Fibroblast of skin of abdomen (primary cell): ENCODE measurements around the gene KLF9.
A peak's percentile ranks its signal among the peaks of the same experiment; 100 is the strongest.
"Not testable (repeated sequence)": the region's sequence is repeated elsewhere in the genome, so short reads cannot be mapped to it uniquely, and the experiment has no call there.

Experiments used
- DNase-seq: peaks from one replicate; pipeline ENCODE4 v3.0.0-alpha.2; 2013

The KLF9 gene

GRCh38 chr9:70403618-70404025, 10.8 kb downstream of the KLF9 start:
- no peak for DNase-seq

GRCh38 chr9:70403166-70403565, 11.3 kb downstream of the KLF9 start:
- DNase-seq, result no peak

- no peak for DNase-seq
Observed at GRCh38 chr9:70402213-70402612, 12.2 kb downstream of the KLF9 start.

GRCh38 chr9:70401241-70401640, 13.2 kb downstream of the KLF9 start:
- DNase-seq, result not testable (repeated sequence)

- no peak for DNase-seq
Observed at GRCh38 chr9:70400107-70400892, 14.2 kb downstream of the KLF9 start.

GRCh38 chr9:70399141-70399540, 15.3 kb downstream of the KLF9 start:
- DNase-seq, result no peak

- no peak for DNase-seq
Observed at GRCh38 chr9:70398145-70398556, 16.3 kb downstream of the KLF9 start.

GRCh38 chr9:70395652-70396051, 18.8 kb downstream of the KLF9 start:
- no peak for DNase-seq

GRCh38 chr9:70392850-70393249, 21.6 kb downstream of the KLF9 start:
- no peak for DNase-seq

- DNase-seq, result no peak
Observed at GRCh38 chr9:70392189-70392588, 22.3 kb downstream of the KLF9 start.

- DNase-seq, result no peak
Observed at GRCh38 chr9:70390933-70391341, 23.5 kb downstream of the KLF9 start.

GRCh38 chr9:70389621-70390266, 24.7 kb downstream of the KLF9 start:
- DNase-seq, result peak; percentile 42

GRCh38 chr9:70389188-70389587, 25.3 kb downstream of the KLF9 start:
- DNase-seq, result no peak

- no peak for DNase-seq
Observed at GRCh38 chr9:70387663-70388062, 26.8 kb downstream of the KLF9 start.

GRCh38 chr9:70385426-70385825, 29.0 kb downstream of the KLF9 start:
- DNase-seq, result no peak

- no peak for DNase-seq
Observed at GRCh38 chr9:70382709-70383605, 31.5 kb downstream of the KLF9 start.

- no peak for DNase-seq
Observed at GRCh38 chr9:70382046-70382708, 32.3 kb downstream of the KLF9 start.

- DNase-seq, result no peak
Observed at GRCh38 chr9:70374962-70375618, 39.4 kb downstream of the KLF9 start.

- no peak for DNase-seq
Observed at GRCh38 chr9:70367305-70367930, 47.0 kb downstream of the KLF9 start.

- no peak for DNase-seq
Observed at GRCh38 chr9:70363760-70364159, 50.7 kb downstream of the KLF9 start.

- no peak for DNase-seq
Observed at GRCh38 chr9:70362952-70363351, 51.5 kb downstream of the KLF9 start.

GRCh38 chr9:70355801-70356200, 58.7 kb downstream of the KLF9 start:
- no peak for DNase-seq
